ENCODE measurements around the gene EBF3. TPM values are rescaled to one million over a fixed set of nuclear protein-coding genes. Genes with fewer than 3 reads are reported as not detected.

Gene EBF3
- total RNA-seq, 1 donor from 2014 or later = 0.26 TPM

DNA sequence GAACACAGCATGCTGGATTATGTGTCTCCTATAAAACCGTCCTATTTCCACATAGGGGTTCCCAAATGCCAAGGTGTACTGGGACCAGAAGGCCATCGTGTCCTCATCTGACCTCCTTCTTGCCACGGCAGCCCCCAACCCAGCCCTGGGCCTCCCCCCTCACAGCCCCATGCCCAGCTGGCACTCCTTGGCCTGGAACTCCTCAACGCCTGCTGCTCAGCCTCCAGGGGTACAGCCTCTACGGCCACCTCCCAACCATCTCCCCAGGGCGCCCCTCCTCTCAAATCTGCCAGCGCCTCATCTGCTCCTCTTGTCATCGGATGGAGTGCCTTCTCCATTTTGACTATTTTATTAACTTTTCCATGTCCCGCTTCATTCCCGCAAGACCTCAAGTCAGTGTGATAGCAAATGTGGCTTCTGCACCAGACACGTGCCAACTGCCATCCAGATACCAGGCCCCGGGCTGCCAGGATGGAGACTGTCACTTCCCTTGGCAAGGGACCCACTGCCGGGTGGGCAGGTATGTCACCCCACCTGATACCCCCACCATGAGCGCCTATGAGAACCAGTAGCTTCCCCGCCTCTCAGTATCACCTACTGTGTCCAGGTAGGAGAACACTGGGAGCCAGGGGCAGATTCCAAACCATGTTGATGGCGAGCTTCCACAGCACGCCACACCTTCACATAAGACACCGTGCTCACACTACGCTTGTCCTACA lies 106.7 kb downstream of the EBF3 start:
- no peak for FAIRE-seq
- TF ChIP-seq, protein P1, sequence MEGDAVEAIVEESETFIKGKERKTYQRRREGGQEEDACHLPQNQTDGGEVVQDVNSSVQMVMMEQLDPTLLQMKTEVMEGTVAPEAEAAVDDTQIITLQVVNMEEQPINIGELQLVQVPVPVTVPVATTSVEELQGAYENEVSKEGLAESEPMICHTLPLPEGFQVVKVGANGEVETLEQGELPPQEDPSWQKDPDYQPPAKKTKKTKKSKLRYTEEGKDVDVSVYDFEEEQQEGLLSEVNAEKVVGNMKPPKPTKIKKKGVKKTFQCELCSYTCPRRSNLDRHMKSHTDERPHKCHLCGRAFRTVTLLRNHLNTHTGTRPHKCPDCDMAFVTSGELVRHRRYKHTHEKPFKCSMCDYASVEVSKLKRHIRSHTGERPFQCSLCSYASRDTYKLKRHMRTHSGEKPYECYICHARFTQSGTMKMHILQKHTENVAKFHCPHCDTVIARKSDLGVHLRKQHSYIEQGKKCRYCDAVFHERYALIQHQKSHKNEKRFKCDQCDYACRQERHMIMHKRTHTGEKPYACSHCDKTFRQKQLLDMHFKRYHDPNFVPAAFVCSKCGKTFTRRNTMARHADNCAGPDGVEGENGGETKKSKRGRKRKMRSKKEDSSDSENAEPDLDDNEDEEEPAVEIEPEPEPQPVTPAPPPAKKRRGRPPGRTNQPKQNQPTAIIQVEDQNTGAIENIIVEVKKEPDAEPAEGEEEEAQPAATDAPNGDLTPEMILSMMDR (IDR thresholded peaks at IDR 0.05; ENCODE audit: insufficient read depth, low read length, severe bottlenecking) = no peak
- no peak overlapping the region for H3K4me3 ChIP-seq (ENCODE audit: low read depth, low read length)
- H3K36me3 ChIP-seq (ENCODE audit: control insufficient read depth, insufficient read depth, low read length) = no peaks in the 10 kb centered on the region
- DNase-seq (ENCODE audit: low read depth) = no peak
- H3K27me3 ChIP-seq (ENCODE audit: control insufficient read depth, insufficient read depth, low read length) = no peaks in the 10 kb centered on the region

DNA sequence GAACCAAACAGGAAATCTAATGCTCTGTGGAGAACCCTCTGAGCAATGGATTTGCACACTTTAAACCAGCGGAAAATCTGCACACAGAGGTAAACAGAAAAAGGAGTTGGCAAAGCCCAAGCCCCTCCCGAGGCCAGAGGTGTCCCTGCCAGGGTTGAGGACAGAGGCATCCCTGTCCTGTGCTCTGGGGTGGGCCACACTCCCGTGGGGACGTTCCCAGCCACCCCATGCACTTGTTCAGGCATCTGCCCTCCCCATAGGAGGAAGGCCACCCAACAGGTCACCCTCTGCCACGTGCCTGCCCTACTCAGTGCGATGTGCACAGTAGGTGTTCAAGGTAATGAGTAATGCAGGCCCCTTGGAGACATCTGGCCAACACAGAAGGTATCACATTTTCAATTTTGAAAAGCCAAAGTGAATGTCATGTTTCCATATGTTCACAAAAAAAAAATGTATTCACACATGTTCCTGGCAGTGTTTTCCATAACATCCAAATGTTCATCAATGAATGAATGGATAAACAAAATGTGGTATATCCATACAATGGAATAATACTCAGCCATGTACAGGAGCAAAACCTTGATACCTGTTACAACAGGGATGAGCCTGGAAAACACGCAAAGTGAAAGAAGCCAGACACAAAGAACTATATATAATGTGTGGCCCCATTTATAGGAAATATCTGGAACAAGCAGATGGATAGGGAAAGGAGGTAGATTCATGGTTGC lies 108.1 kb downstream of the EBF3 start:
- TF ChIP-seq, protein P1 (IDR thresholded peaks at IDR 0.05; ENCODE audit: insufficient read depth, low read length, severe bottlenecking) = no peak
- no peak overlapping the region for H3K4me3 ChIP-seq (ENCODE audit: low read depth, low read length)
- no peak for FAIRE-seq
- DNase-seq (ENCODE audit: low read depth) = no peak
- H3K36me3 ChIP-seq (ENCODE audit: control insufficient read depth, insufficient read depth, low read length) = no peaks in the 10 kb centered on the region
- no peaks in the 10 kb centered on the region for H3K27me3 ChIP-seq (ENCODE audit: control insufficient read depth, insufficient read depth, low read length)

DNA sequence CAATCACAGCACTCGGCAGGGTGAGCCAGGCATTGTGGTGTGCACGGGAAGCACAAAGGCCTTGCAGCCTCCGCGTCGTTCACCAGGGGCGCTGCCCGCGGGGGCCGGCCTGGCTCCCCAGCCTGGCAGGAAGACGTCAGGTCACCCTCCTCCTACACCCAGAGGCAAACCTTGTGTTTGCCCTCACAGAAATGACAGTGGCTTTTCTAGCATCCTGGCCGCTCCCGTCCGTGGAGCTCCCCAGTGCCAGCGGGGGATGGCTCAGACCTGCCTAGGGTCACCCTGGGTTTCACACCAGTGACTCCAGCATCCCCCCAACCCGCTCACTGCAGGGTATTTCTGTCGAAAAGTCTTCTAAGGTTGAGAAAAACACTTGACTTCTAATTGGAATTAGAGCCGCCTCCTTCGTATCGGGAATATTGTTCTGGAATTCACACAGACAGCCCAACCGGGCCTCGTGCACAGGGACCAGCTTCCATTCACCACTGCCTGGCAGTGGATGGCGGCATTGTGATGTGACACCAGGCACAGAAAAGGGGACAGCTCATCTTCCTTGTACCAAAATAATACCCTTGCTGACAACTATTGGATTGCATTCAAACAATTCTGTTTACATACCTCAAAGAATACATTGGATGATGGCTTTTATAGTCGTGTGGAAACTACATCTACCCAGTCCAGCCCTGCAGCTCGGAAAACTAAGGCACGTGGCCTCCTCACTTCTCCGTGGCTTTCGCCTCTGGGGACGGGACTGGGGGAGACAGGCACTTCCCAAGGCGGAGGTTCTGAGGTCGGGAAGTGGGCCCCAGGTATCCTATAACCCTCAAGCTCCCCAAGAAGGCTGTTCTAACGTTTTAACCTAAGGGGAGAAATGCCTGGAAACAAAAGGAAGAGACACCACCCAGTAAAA lies 109.0 kb downstream of the EBF3 start:
- H3K27me3 ChIP-seq (ENCODE audit: control insufficient read depth, insufficient read depth, low read length) = no peaks in the 10 kb centered on the region
- FAIRE-seq (no peak), DNase-seq (ENCODE audit: low read depth) (no peak)
- TF ChIP-seq, protein P1 (IDR thresholded peaks at IDR 0.05; ENCODE audit: insufficient read depth, low read length, severe bottlenecking) = no peak
- no peak overlapping the region for H3K4me3 ChIP-seq (ENCODE audit: low read depth, low read length)
- H3K36me3 ChIP-seq (ENCODE audit: control insufficient read depth, insufficient read depth, low read length) = no peaks in the 10 kb centered on the region

DNA sequence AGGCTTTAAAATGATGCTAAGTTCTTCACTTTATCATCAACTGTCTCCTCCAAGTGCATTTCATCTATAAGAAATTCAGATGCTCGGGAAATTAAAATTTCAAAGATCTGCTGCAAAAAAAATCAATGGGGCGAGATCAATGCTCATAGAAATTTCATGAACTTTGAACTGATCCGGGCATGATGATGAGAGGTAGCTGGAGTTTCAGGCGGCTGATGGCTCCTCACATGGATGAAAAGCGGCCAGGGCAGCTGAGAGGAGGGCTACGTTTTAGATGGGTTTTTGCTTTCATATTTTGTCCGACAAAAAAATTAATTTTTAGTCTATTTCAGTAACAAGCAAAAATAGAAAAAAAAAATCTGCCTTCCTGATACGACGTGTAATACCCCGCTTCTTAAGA lies 109.9 kb downstream of the EBF3 start:
- FAIRE-seq (no peak), DNase-seq (ENCODE audit: low read depth) (no peak)
- H3K4me3 ChIP-seq (ENCODE audit: low read depth, low read length) = no peak overlapping the region
- no peaks in the 10 kb centered on the region for H3K36me3 ChIP-seq (ENCODE audit: control insufficient read depth, insufficient read depth, low read length)
- H3K27me3 ChIP-seq (ENCODE audit: control insufficient read depth, insufficient read depth, low read length) = no peaks in the 10 kb centered on the region
- TF ChIP-seq, protein P1 (IDR thresholded peaks at IDR 0.05; ENCODE audit: insufficient read depth, low read length, severe bottlenecking) = no peak

DNA sequence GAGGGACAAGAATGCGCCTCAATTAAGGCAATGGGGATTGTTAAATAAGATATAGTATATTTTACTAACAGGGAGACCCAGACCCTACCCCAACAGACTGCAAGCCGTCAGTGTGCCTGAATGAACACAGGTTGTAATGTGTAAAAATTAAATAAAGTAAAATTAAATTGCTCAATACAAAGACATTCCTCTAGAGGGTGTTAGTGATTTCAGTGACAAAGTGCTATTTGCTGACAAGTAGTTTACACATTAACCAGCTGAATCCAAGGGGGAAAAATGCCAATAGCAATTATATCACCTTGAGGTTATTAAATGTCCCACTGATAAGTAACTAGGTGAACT lies 110.5 kb downstream of the EBF3 start:
- TF ChIP-seq, protein P1 (IDR thresholded peaks at IDR 0.05; ENCODE audit: insufficient read depth, low read length, severe bottlenecking) = no peak
- H3K4me3 ChIP-seq (ENCODE audit: low read depth, low read length) = no peak overlapping the region
- DNase-seq (ENCODE audit: low read depth) (peak; percentile 10), FAIRE-seq (no peak)
- H3K36me3 ChIP-seq (ENCODE audit: control insufficient read depth, insufficient read depth, low read length) = no peaks in the 10 kb centered on the region
- H3K27me3 ChIP-seq (ENCODE audit: control insufficient read depth, insufficient read depth, low read length) = no peaks in the 10 kb centered on the region

Data from bronchial epithelial cell (primary cell).